Subcutaneous abdominal adipose tissue (tissue), 5 donors: ENCODE results near the gene SLC28A1.
"Not testable (repeated sequence)": the region's sequence is repeated elsewhere in the genome, so short reads cannot be mapped to it uniquely, and the experiment has no call there.

Source experiments
- H3K27ac ChIP-seq: one replicate; pipeline ENCODE4 v1.7.0; 2013; ENCODE audit warnings: low read depth, mild to moderate bottlenecking, inconsistent platforms, low read length, moderate library complexity
- H3K27me3 ChIP-seq, 5 donors: one replicate each; pipeline ENCODE4 v1.7.0; 2013; ENCODE audit warnings: low read length in 5 of 5, inconsistent platforms in 1 of 5; ENCODE audit not compliant: control insufficient read depth in 5 of 5, insufficient read depth in 4 of 5
- H3K36me3 ChIP-seq, 5 donors: one replicate each; pipeline ENCODE4 v1.7.0; 2013; ENCODE audit warnings: low read length in 5 of 5; ENCODE audit not compliant: control insufficient read depth in 5 of 5, insufficient read depth in 5 of 5
- H3K4me1 ChIP-seq, 5 donors: one replicate each; pipeline ENCODE4 v1.7.0; 2013; ENCODE audit warnings: low read length in 5 of 5, mild to moderate bottlenecking in 3 of 5, moderate library complexity in 1 of 5; ENCODE audit not compliant: control insufficient read depth in 5 of 5, insufficient read depth in 5 of 5
- H3K4me3 ChIP-seq, 5 donors: one replicate each; pipeline ENCODE4 v1.7.0; 2013; ENCODE audit warnings: low read length in 5 of 5, low read depth in 1 of 5
- H3K9ac ChIP-seq, 5 donors: one replicate each; pipeline ENCODE4 v1.7.0; 2013; ENCODE audit warnings: low read length in 5 of 5, mild to moderate bottlenecking in 4 of 5, moderate library complexity in 3 of 5
- H3K9me3 ChIP-seq, 5 donors: one replicate each; pipeline ENCODE4 v1.7.0; 2013; ENCODE audit warnings: low read length in 5 of 5; ENCODE audit not compliant: control insufficient read depth in 5 of 5
- donor health status: healthy.
- donor health status: healthy.
- donor health status: healthy.
- donor health status: healthy.
- donor health status: healthy.

The SLC28A1 gene

DNA sequence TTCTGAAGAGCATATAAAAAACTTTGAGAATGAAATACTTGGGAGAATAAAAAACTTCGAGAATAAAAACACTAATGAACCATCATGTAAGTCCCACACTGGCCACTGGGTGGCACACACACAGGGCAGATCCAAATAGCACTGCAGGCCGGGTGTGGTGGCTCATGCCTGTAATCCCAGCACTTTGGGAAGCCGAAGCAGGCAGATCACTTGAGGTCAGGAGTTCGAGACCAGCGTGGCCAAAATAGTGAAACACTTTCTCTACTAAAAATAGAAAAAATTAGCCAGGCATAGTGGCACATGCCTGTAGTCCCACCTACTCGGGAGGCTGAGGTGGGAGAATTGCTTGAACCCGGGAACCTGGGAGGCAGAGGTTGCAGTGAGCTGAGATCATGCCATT, 38.8 kb upstream of the SLC28A1 start:
- H3K27me3 ChIP-seq, H3K9ac ChIP-seq, H3K4me3 ChIP-seq, H3K36me3 ChIP-seq, H3K9me3 ChIP-seq: not testable (repeated sequence)
- Histone ChIP-seq H3K4me1 (peaks cover 0 to 11% (median 8%) of the 10 kb centered on the region in 5 donors), H3K27ac (peak overlapping the region; percentile 61)

DNA sequence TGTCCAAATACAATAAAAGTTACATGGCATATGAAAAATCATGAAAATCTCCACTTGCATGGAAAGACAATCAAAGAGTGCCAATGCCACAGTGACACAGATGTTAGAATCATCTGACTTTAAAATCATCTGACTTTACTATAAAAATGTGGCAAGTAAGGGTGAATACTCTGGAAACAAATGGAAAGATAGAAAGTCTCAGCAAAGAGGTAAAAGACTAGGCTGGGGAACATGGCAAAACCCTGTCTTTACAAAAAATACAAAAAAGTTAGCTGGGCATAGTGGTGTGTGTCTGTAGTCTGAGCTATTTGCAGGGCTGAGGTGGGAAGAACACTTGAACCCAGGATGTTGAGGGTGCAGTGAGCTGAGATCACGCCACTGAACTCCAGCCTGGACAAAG, 38.2 kb upstream of the SLC28A1 start:
- no peak overlapping the region for H3K27ac ChIP-seq
- no peak overlapping the region for H3K9ac ChIP-seq
- H3K4me1 ChIP-seq, result peaks cover 0 to 5% (median 2%) of the 10 kb centered on the region in 5 donors
- no peak overlapping the region for H3K4me3 ChIP-seq
- H3K9me3 ChIP-seq, result peaks cover 0 to 4% (median 0%) of the 10 kb centered on the region in 5 donors
- H3K36me3 ChIP-seq, result no peaks in the 10 kb centered on the region
- H3K27me3 ChIP-seq, result no peaks in the 10 kb centered on the region

DNA sequence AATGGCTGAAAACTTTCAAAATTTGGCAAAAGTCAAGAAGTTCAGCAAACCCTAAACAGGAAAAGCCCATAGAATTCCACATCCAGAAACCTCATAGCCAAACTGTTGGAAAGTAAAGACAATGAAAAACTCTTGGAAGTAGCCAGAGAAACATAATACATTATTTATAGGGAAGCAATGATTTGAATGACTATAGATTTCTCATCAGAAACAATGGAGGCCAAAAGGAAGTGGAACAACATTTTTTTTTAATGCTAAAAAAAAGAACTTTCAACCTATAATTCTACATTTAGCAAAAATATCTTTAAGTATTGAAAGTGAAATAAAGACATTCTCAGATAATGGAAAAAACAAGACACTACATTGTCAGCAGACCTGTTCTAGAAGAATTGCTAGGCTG, 37.1 kb upstream of the SLC28A1 start:
- Histone ChIP-seq H3K36me3 (no peaks in the 10 kb centered on the region), H3K4me1 (no peaks in the 10 kb centered on the region), H3K4me3 (no peak overlapping the region), H3K9ac (no peak overlapping the region), H3K27ac (no peak overlapping the region), H3K27me3 (no peaks in the 10 kb centered on the region), H3K9me3 (peaks cover 0 to 4% (median 0%) of the 10 kb centered on the region in 5 donors)

DNA sequence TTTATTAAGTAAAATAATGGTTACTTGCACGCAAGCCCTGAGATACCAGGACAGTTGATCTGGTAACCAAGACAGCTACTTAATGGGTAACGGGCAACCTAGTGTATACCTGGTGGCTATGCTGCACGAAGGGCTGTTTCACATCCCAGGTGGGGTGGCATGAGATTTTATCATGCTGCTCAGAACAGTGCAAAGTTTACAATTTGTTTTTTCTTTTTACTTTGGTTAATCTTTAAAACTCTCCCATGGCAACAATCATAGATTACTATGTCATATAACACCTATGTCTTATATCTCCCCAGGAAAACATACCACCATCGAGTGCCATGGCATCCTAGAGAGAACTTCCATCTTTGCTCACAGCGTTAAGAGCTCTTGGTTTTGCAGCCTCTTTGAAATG, 32.2 kb upstream of the SLC28A1 start:
- no peak overlapping the region for H3K9ac ChIP-seq
- H3K27ac ChIP-seq, result no peak overlapping the region
- H3K27me3 ChIP-seq, result no peaks in the 10 kb centered on the region

GRCh38 chr15:84855136-84855535, 29.3 kb upstream of the SLC28A1 start:
- Histone ChIP-seq H3K4me1 (no peaks in the 10 kb centered on the region), H3K27me3 (no peaks in the 10 kb centered on the region), H3K9ac (no peak overlapping the region), H3K36me3 (peaks cover 0 to 35% (median 21%) of the 10 kb centered on the region in 5 donors), H3K27ac (no peak overlapping the region), H3K4me3 (no peak overlapping the region), H3K9me3 (no peaks in the 10 kb centered on the region)

More for the DNA sequence above, 32.2 kb upstream of the SLC28A1 start:
- Histone ChIP-seq H3K4me3 (no peak overlapping the region), H3K36me3 (peaks cover 0 to 11% (median 9%) of the 10 kb centered on the region in 5 donors), H3K4me1 (no peaks in the 10 kb centered on the region), H3K9me3 (peaks cover 0 to under 1% (median 0%) of the 10 kb centered on the region in 5 donors)

GRCh38 chr15:84855765-84856164, 28.7 kb upstream of the SLC28A1 start:
- Histone ChIP-seq H3K36me3 (peaks cover 0 to 35% (median 21%) of the 10 kb centered on the region in 5 donors), H3K9me3 (no peaks in the 10 kb centered on the region)

DNA sequence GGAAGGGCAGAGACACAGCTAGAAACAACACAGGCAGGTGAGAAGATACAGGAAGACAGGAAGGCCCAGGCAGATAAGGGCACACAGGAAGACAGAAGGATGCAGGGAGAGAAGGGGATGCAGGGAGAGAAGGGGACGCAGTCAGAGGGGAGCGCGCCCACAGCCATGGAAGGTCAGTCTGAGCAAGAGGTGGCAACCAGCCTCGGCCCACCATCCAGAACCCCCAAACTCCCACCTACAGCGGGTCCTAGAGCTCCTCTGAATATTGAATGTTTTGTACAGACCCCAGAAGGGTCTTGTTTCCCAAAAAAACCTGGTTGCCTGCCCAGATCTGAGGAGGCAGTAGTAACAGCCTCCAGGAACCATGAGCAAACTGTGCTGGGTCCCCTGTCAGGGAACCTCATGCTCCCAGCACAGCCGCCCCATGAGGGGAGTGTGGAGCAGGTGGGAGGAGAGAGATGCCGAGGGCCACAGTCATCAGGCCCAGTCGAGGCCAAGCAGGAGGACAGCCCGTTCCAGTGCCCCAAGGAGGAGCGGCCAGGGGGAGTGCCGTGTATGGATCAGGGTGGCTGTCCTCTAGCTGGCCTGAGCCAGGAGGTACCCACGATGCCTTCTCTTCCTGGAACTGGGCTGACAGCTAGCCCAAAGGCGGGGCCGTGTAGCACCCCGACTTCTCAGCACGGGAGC, 27.6 kb upstream of the SLC28A1 start:
- H3K36me3 ChIP-seq, result peaks cover 0 to 35% (median 21%) of the 10 kb centered on the region in 5 donors
- no peak overlapping the region for H3K27ac ChIP-seq
- no peak overlapping the region for H3K4me3 ChIP-seq
- no peak overlapping the region for H3K9ac ChIP-seq
- no peaks in the 10 kb centered on the region for H3K27me3 ChIP-seq
- no peaks in the 10 kb centered on the region for H3K9me3 ChIP-seq
- H3K4me1 ChIP-seq, result no peaks in the 10 kb centered on the region

More at GRCh38 chr15:84855765-84856164, 28.7 kb upstream of the SLC28A1 start:
- Histone ChIP-seq H3K27ac (no peak overlapping the region), H3K9ac (no peak overlapping the region), H3K4me3 (no peak overlapping the region), H3K27me3 (no peaks in the 10 kb centered on the region), H3K4me1 (no peaks in the 10 kb centered on the region)

DNA sequence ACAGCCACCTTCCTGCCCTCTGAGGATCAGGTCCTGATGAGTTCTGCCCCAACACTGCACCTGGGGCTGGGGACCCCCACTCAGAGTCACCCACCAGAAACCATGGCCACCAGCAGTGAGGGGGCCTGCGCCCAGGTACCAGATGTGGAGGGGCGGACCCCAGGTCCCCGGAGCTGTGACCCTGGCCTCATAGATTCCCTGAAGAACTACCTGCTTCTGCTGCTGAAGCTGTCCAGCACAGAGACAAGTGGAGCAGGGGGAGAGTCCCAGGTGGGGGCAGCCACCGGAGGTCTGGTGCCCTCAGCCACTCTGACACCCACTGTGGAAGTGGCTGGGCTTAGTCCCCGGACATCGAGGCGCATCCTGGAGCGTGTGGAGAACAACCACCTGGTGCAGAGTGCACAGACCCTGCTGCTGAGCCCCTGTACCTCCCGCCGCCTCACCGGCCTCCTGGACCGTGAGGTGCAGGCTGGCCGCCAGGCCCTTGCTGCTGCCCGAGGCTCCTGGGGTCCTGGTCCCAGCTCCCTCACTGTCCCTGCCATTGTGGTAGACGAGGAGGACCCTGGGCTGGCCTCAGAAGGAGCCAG, 27.0 kb upstream of the SLC28A1 start:
- no peaks in the 10 kb centered on the region for H3K4me1 ChIP-seq
- H3K36me3 ChIP-seq, result peaks cover 0 to 38% (median 21%) of the 10 kb centered on the region in 5 donors
- H3K27me3 ChIP-seq, result no peaks in the 10 kb centered on the region
- no peak overlapping the region for H3K27ac ChIP-seq
- H3K9me3 ChIP-seq, result no peaks in the 10 kb centered on the region
- no peak overlapping the region for H3K4me3 ChIP-seq
- H3K9ac ChIP-seq, result no peak overlapping the region

GRCh38 chr15:84858231-84858630, 26.2 kb upstream of the SLC28A1 start:
- Histone ChIP-seq H3K9me3 (no peaks in the 10 kb centered on the region), H3K36me3 (peaks cover 0 to 41% (median 21%) of the 10 kb centered on the region in 5 donors), H3K9ac (no peak overlapping the region), H3K4me3 (no peak overlapping the region), H3K4me1 (peaks cover 0 to 3% (median 1%) of the 10 kb centered on the region in 5 donors), H3K27ac (no peak overlapping the region), H3K27me3 (no peaks in the 10 kb centered on the region)

GRCh38 chr15:84859144-84859543, 25.3 kb upstream of the SLC28A1 start:
- no peak overlapping the region for H3K4me3 ChIP-seq
- H3K27ac ChIP-seq, result no peak overlapping the region
- peaks cover 0 to 41% (median 21%) of the 10 kb centered on the region in 5 donors for H3K36me3 ChIP-seq
- no peaks in the 10 kb centered on the region for H3K27me3 ChIP-seq
- H3K9me3 ChIP-seq, result no peaks in the 10 kb centered on the region
- H3K4me1 ChIP-seq, result peaks cover 0 to 12% (median 10%) of the 10 kb centered on the region in 5 donors
- H3K9ac ChIP-seq, result no peak overlapping the region
